ENCODE measurements around the gene SETBP1. TPM values are rescaled to one million over a fixed set of nuclear protein-coding genes. Genes with fewer than 3 reads are reported as not detected.

SETBP1 gene
- total and polyA plus RNA-seq, 5 donors = 2.0 to 24.1 (median 16.4) TPM

- ATAC-seq (no peak), DNase-seq (no peak)
- Histone ChIP-seq H3K27ac (ENCODE audit: low read length) (no peak overlapping the region), H3K9me3 (ENCODE audit: control insufficient read depth, low read length) (no peaks in the 10 kb centered on the region), H3K27me3 (ENCODE audit: control insufficient read depth, insufficient read depth) (no peaks in the 10 kb centered on the region), H3K4me3 (ENCODE audit: low read length) (no peak overlapping the region), H3K4me1 (ENCODE audit: control insufficient read depth, insufficient read depth, low read length) (peaks cover 6% of the 10 kb centered on the region)
- WGBS = 89% methylated on average over 4 of the region's 4 CpGs
- intact Hi-C loops (cut with DNase I) = no loop called here
These were observed 162.1 kb downstream of the SETBP1 start for GRCh38 chr18:44842588-44843412.

- no peaks in the 10 kb centered on the region for H3K9me3 ChIP-seq (ENCODE audit: control insufficient read depth, low read length)
- no peaks in the 10 kb centered on the region for H3K27me3 ChIP-seq (ENCODE audit: control insufficient read depth, insufficient read depth)
- H3K27ac ChIP-seq (ENCODE audit: low read length) = no peak overlapping the region
- WGBS = 69% methylated on average over 5 of the region's 5 CpGs
- intact Hi-C loops (cut with DNase I) = no loop called here
- H3K4me1 ChIP-seq (ENCODE audit: control insufficient read depth, insufficient read depth, low read length) = peaks cover 6% of the 10 kb centered on the region
- no peak overlapping the region for H3K4me3 ChIP-seq (ENCODE audit: low read length)
- peak in 1 of 3 donors; percentile 54 for DNase-seq
- peak in 1 of 2 donors; percentile 23 for ATAC-seq
These were observed 163.8 kb downstream of the SETBP1 start for GRCh38 chr18:44844486-44844885.

GRCh38 chr18:44846450-44846849 lies 165.8 kb downstream of the SETBP1 start:
- H3K27me3 ChIP-seq (ENCODE audit: control insufficient read depth, insufficient read depth) = no peaks in the 10 kb centered on the region
- no peak overlapping the region for H3K27ac ChIP-seq (ENCODE audit: low read length)
- no peak overlapping the region for H3K4me3 ChIP-seq (ENCODE audit: low read length)
- H3K4me1 ChIP-seq (ENCODE audit: control insufficient read depth, insufficient read depth, low read length) = peaks cover 5% of the 10 kb centered on the region
- DNase-seq (no peak), ATAC-seq (no peak)
- H3K9me3 ChIP-seq (ENCODE audit: control insufficient read depth, low read length) = no peaks in the 10 kb centered on the region
- intact Hi-C loops (cut with DNase I) = no loop called here

- no peak overlapping the region for H3K4me3 ChIP-seq (ENCODE audit: low read length)
- no peak overlapping the region for H3K27ac ChIP-seq (ENCODE audit: low read length)
- intact Hi-C loops (cut with DNase I) = no loop called here
- peaks cover 4% of the 10 kb centered on the region for H3K4me1 ChIP-seq (ENCODE audit: control insufficient read depth, insufficient read depth, low read length)
- no peaks in the 10 kb centered on the region for H3K27me3 ChIP-seq (ENCODE audit: control insufficient read depth, insufficient read depth)
- DNase-seq (peak in 1 of 3 donors; percentile 53), ATAC-seq (no peak)
- no peaks in the 10 kb centered on the region for H3K9me3 ChIP-seq (ENCODE audit: control insufficient read depth, low read length)
- WGBS = 65% methylated on average over 9 of the region's 9 CpGs
These were observed 168.1 kb downstream of the SETBP1 start for GRCh38 chr18:44848644-44849335.

- WGBS = 67% methylated on average over 6 of the region's 6 CpGs
- H3K4me1 ChIP-seq (ENCODE audit: control insufficient read depth, insufficient read depth, low read length) = peaks cover 4% of the 10 kb centered on the region
- H3K27ac ChIP-seq (ENCODE audit: low read length) = no peak overlapping the region
- H3K4me3 ChIP-seq (ENCODE audit: low read length) = no peak overlapping the region
- intact Hi-C loops (cut with DNase I) = no loop called here
- no peaks in the 10 kb centered on the region for H3K9me3 ChIP-seq (ENCODE audit: control insufficient read depth, low read length)
- H3K27me3 ChIP-seq (ENCODE audit: control insufficient read depth, insufficient read depth) = no peaks in the 10 kb centered on the region
- peak in 1 of 3 donors; percentile 50 for DNase-seq
- peak; percentile 45 to 49 for ATAC-seq
These were observed 168.7 kb downstream of the SETBP1 start for GRCh38 chr18:44849361-44849760.

- no peak overlapping the region for H3K4me3 ChIP-seq (ENCODE audit: low read length)
- H3K9me3 ChIP-seq (ENCODE audit: control insufficient read depth, low read length) = no peaks in the 10 kb centered on the region
- intact Hi-C loops (cut with DNase I) = loop anchor here in 1 of 4 donors (10.0 kb wide), 1 partner anchor 145 kb away; no protein-coding TSS in a partner anchor
- DNase-seq (no peak), ATAC-seq (no peak)
- no peak overlapping the region for H3K27ac ChIP-seq (ENCODE audit: low read length)
- WGBS = 56% methylated on average over 2 of the region's 2 CpGs
- H3K4me1 ChIP-seq (ENCODE audit: control insufficient read depth, insufficient read depth, low read length) = peaks cover 4% of the 10 kb centered on the region
- no peaks in the 10 kb centered on the region for H3K27me3 ChIP-seq (ENCODE audit: control insufficient read depth, insufficient read depth)
These were observed 169.3 kb downstream of the SETBP1 start for GRCh38 chr18:44850001-44850400.

- Histone ChIP-seq H3K4me1 (ENCODE audit: control insufficient read depth, insufficient read depth, low read length) (peaks cover 4% of the 10 kb centered on the region), H3K9me3 (ENCODE audit: control insufficient read depth, low read length) (no peaks in the 10 kb centered on the region), H3K4me3 (ENCODE audit: low read length) (no peak overlapping the region), H3K27me3 (ENCODE audit: control insufficient read depth, insufficient read depth) (no peaks in the 10 kb centered on the region), H3K27ac (ENCODE audit: low read length) (no peak overlapping the region)
- intact Hi-C loops (cut with DNase I) = loop anchor here in 1 of 4 donors (10.0 kb wide), 1 partner anchor 147 kb away; no protein-coding TSS in a partner anchor
- DNase-seq (no peak), ATAC-seq (peak in 1 of 2 donors; percentile 8)
- WGBS = 95% methylated on average over 13 of the region's 13 CpGs
These were observed 171.4 kb downstream of the SETBP1 start for GRCh38 chr18:44851856-44852621.

- Histone ChIP-seq H3K27me3 (ENCODE audit: control insufficient read depth, insufficient read depth) (no peaks in the 10 kb centered on the region), H3K9me3 (ENCODE audit: control insufficient read depth, low read length) (no peaks in the 10 kb centered on the region), H3K4me3 (ENCODE audit: low read length) (no peak overlapping the region), H3K4me1 (ENCODE audit: control insufficient read depth, insufficient read depth, low read length) (peaks cover 4% of the 10 kb centered on the region), H3K27ac (ENCODE audit: low read length) (no peak overlapping the region)
- DNase-seq = peak in 1 of 3 donors; percentile 43
- intact Hi-C loops (cut with DNase I) = loop anchor here in 1 of 4 donors (10.0 kb wide), 1 partner anchor 148 kb away; no protein-coding TSS in a partner anchor
- ATAC-seq = peak; percentile 61 to 69
These were observed 172.1 kb downstream of the SETBP1 start for GRCh38 chr18:44852818-44853217.

GRCh38 chr18:44853430-44853829 lies 172.7 kb downstream of the SETBP1 start:
- H3K27me3 ChIP-seq (ENCODE audit: control insufficient read depth, insufficient read depth) = no peaks in the 10 kb centered on the region
- H3K4me3 ChIP-seq (ENCODE audit: low read length) = no peak overlapping the region
- no peaks in the 10 kb centered on the region for H3K9me3 ChIP-seq (ENCODE audit: control insufficient read depth, low read length)
- ATAC-seq (no peak), DNase-seq (no peak)
- no peak overlapping the region for H3K27ac ChIP-seq (ENCODE audit: low read length)
- intact Hi-C loops (cut with DNase I) = loop anchor here in 1 of 4 donors (10.0 kb wide), 1 partner anchor 149 kb away; no protein-coding TSS in a partner anchor
- H3K4me1 ChIP-seq (ENCODE audit: control insufficient read depth, insufficient read depth, low read length) = peaks cover 4% of the 10 kb centered on the region
- 85% methylated on average over 2 of the region's 2 CpGs for WGBS

GRCh38 chr18:44855681-44856080 lies 175.0 kb downstream of the SETBP1 start:
- no peak for ATAC-seq
- WGBS = 89% methylated on average over 6 of the region's 6 CpGs

More at GRCh38 chr18:44855681-44856080, 175.0 kb downstream of the SETBP1 start:
- Histone ChIP-seq H3K4me3 (ENCODE audit: low read length) (no peak overlapping the region), H3K27ac (ENCODE audit: low read length) (no peak overlapping the region), H3K4me1 (ENCODE audit: control insufficient read depth, insufficient read depth, low read length) (peaks cover 4% of the 10 kb centered on the region), H3K27me3 (ENCODE audit: control insufficient read depth, insufficient read depth) (no peaks in the 10 kb centered on the region), H3K9me3 (ENCODE audit: control insufficient read depth, low read length) (no peaks in the 10 kb centered on the region)
- intact Hi-C loops (cut with DNase I) = loop anchor here in 1 of 4 donors (10.0 kb wide), 1 partner anchor 151 kb away; no protein-coding TSS in a partner anchor
- DNase-seq = no peak

Measured in right cardiac atrium (tissue), 5 donors.